ENCODE results near the gene ERVH48-1. TPM values are rescaled to one million over a fixed set of nuclear protein-coding genes. Genes with fewer than 3 reads are reported as not detected.

Gene ERVH48-1
- total RNA-seq (ENCODE audit: unreplicated experiment): 0.59 TPM
- long read RNA-seq: 0 reads

GRCh38 chr21:42925114-42925926, at the start of gene ERVH48-1:
TSS of gene ERVH48-1 (minus strand) at chr21:42925630. CDS start at chr21:42919006, 6,624 bp downstream.
- H3K4me3 Mint-ChIP-seq (ENCODE audit: unreplicated experiment): no peak within 1 kb of the TSS
- H3K36me3 Mint-ChIP-seq (ENCODE audit: unreplicated experiment): no peaks in the 10 kb centered on the region
- no peak for TF ChIP-seq CTCF (IDR thresholded peaks at IDR 0.05; ENCODE audit: partially characterized antibody, unreplicated experiment)
- no peak for DNase-seq
- peaks cover 3% of the 10 kb centered on the region for H3K9me3 Mint-ChIP-seq (ENCODE audit: unreplicated experiment)
- H3K27ac Mint-ChIP-seq (ENCODE audit: unreplicated experiment): no peak within 1 kb of the TSS
- H3K4me1 Mint-ChIP-seq (ENCODE audit: low read depth, unreplicated experiment): peaks cover 15% of the 10 kb centered on the region
- peaks cover 5% of the 10 kb centered on the region for H3K27me3 Mint-ChIP-seq (ENCODE audit: unreplicated experiment)

GRCh38 chr21:42973991-42974831, 48.8 kb upstream of the ERVH48-1 start, which contains the start of gene PKNOX1:
TSS of gene PKNOX1 (plus strand) at chr21:42974562. CDS start at chr21:43004382, 29,820 bp downstream.
- no peak for TF ChIP-seq CTCF (IDR thresholded peaks at IDR 0.05; ENCODE audit: partially characterized antibody, unreplicated experiment)

GRCh38 chr21:42973309-42973990, 48.0 kb upstream of the ERVH48-1 start:
- Mint-ChIP-seq H3K27ac (ENCODE audit: unreplicated experiment) (no peak overlapping the region), H3K4me1 (ENCODE audit: low read depth, unreplicated experiment) (peaks cover 4% of the 10 kb centered on the region), H3K9me3 (ENCODE audit: unreplicated experiment) (peaks cover 1% of the 10 kb centered on the region), H3K4me3 (ENCODE audit: unreplicated experiment) (peak overlapping the region; percentile 49), H3K27me3 (ENCODE audit: unreplicated experiment) (peaks cover 8% of the 10 kb centered on the region), H3K36me3 (ENCODE audit: unreplicated experiment) (peaks cover 13% of the 10 kb centered on the region)
- TF ChIP-seq CTCF (IDR thresholded peaks at IDR 0.05; ENCODE audit: partially characterized antibody, unreplicated experiment): no peak
- no peak for DNase-seq

More at GRCh38 chr21:42973991-42974831, 48.8 kb upstream of the ERVH48-1 start, which contains the start of gene PKNOX1:
- Mint-ChIP-seq H3K27me3 (ENCODE audit: unreplicated experiment) (peaks cover 6% of the 10 kb centered on the region), H3K4me1 (ENCODE audit: low read depth, unreplicated experiment) (peaks cover 4% of the 10 kb centered on the region), H3K4me3 (ENCODE audit: unreplicated experiment) (peak within 1 kb of the TSS; percentile 90), H3K36me3 (ENCODE audit: unreplicated experiment) (peaks cover 18% of the 10 kb centered on the region), H3K27ac (ENCODE audit: unreplicated experiment) (peak within 1 kb of the TSS; percentile 86), H3K9me3 (ENCODE audit: unreplicated experiment) (peaks cover 4% of the 10 kb centered on the region)
- DNase-seq: peak; percentile 99

GRCh38 chr21:42971897-42972275, 46.5 kb upstream of the ERVH48-1 start:
- Mint-ChIP-seq H3K36me3 (ENCODE audit: unreplicated experiment) (peaks cover 2% of the 10 kb centered on the region), H3K4me3 (ENCODE audit: unreplicated experiment) (no peak overlapping the region), H3K4me1 (ENCODE audit: low read depth, unreplicated experiment) (peaks cover 4% of the 10 kb centered on the region), H3K9me3 (ENCODE audit: unreplicated experiment) (no peaks in the 10 kb centered on the region), H3K27ac (ENCODE audit: unreplicated experiment) (no peak overlapping the region), H3K27me3 (ENCODE audit: unreplicated experiment) (peaks cover 8% of the 10 kb centered on the region)
- DNase-seq: no peak
- no peak for TF ChIP-seq CTCF (IDR thresholded peaks at IDR 0.05; ENCODE audit: partially characterized antibody, unreplicated experiment)
